ENCODE measurements around the gene IFT74. TPM values are rescaled to one million over a fixed set of nuclear protein-coding genes. Genes with fewer than 3 reads are reported as not detected.

IFT74 gene
- total and polyA plus RNA-seq, 9 of the 15 experiments (the other 6 are each of a cell fraction or from before 2014, with no cell fraction given): 6.1 to 13.2 (median 9.3) TPM

- TF ChIP-seq ZNF780A (CRISPR knock-in tag; IDR thresholded peaks at IDR 0.05) (no peak), NCOR1 (IDR thresholded peaks at IDR 0.05) (no peak), KDM4B (IDR thresholded peaks at IDR 0.05; ENCODE audit: borderline replicate concordance in 2 of 2, low read depth in 1 of 2) (no peak), ZNF3 (CRISPR knock-in tag; IDR thresholded peaks at IDR 0.05) (no peak)
Observed at GRCh38 chr9:26945591-26945990, 10.6 kb upstream of the IFT74 start (continued).

GRCh38 chr9:26946753-26947727 lies 9.2 kb upstream of the IFT74 start, which contains the start of gene PLAA:
PLAA (minus strand) TSS chr9:26947242; CDS start chr9:26947045, 197 bp downstream.
- in situ Hi-C loops (cut with MboI) (no loop called here), intact Hi-C loops (cut with micrococcal nuclease) (no loop called here)
- H2AFZ ChIP-seq (ENCODE audit: low read depth, low read length): peak within 1 kb of the TSS; percentile 91
- no peaks in the 10 kb centered on the region for H4K20me1 ChIP-seq (replicated peaks; ENCODE audit: control insufficient read depth, insufficient read depth, low read length)
- POLR2A ChIA-PET: interaction anchor here (1.3 kb wide), 1 partner anchor 9 kb away, joined by 6 read pairs; the partner anchor contains the start of gene IFT74
- no peaks in the 10 kb centered on the region for H3K9me3 ChIP-seq (replicated peaks; ENCODE audit: control insufficient read depth, insufficient read depth, low read depth, low read length)
- CTCF ChIA-PET (ENCODE audit: low intra/inter-chr PET ratio): no interaction called here
- no peak for FAIRE-seq
- H3K9me1 ChIP-seq (ENCODE audit: control insufficient read depth, insufficient read depth, low read length): no peaks in the 10 kb centered on the region
- 0 out of 3 replicates have a peak, but pooled peaks cover 5% of the 10 kb centered on the region for H3K36me3 ChIP-seq (ENCODE audit: control insufficient read depth, insufficient read depth, low read length)
- no peaks in the 10 kb centered on the region; a peak in 3 of 5 replicates for H3K4me1 ChIP-seq (replicated peaks in 1 of 2; ENCODE audit: control insufficient read depth in 2 of 2, insufficient read depth in 2 of 2, low read length in 2 of 2)
- H3K4me2 ChIP-seq (ENCODE audit: insufficient read depth, low read length): peak within 1 kb of the TSS; percentile 69
- peak within 1 kb of the TSS; percentile 85 to 95 for H3K9ac ChIP-seq (ENCODE audit: insufficient read depth in 1 of 2, low read depth in 2 of 2, low read length in 2 of 2)
- H3K27ac ChIP-seq (ENCODE audit: extremely low read depth, low read depth, low read length): peak within 1 kb of the TSS; percentile 96
- no TSS peak for BruUV-seq (replicated peaks)
- peak within 1 kb of the TSS; percentile 71 for H3K4me3 ChIP-seq
- DNase-seq (ENCODE audit: extremely low read depth in 1 of 4, low spot score in 3 of 4): peak; percentile 48 to 83 (median 60)
- 2% methylated on average over 9 of the region's 76 CpGs for WGBS (ENCODE audit: insufficient coverage, low coverage, missing lambda C conversion rate)
- H3K27me3 ChIP-seq (ENCODE audit: control insufficient read depth in 2 of 2, insufficient read depth in 2 of 2, low read length in 2 of 2): no peaks in the 10 kb centered on the region
- peaks cover 47% of the 10 kb centered on the region for H3K79me2 ChIP-seq (ENCODE audit: control insufficient read depth, insufficient read depth, low read length)
- peak; percentile 89 for ATAC-seq
- peak; percentile 97 for TF ChIP-seq ZSCAN29 (IDR thresholded peaks at IDR 0.05)
- peak in 1 of 2 experiments; percentile 38; a peak in 1 of 4 replicates for TF ChIP-seq HDAC1 (IDR thresholded peaks at IDR 0.05)
- TF ChIP-seq MTA1 (IDR thresholded peaks at IDR 0.05; ENCODE audit: borderline replicate concordance): peak; percentile 97
- TF ChIP-seq ZNF512 (tag; IDR thresholded peaks at IDR 0.05): no peak
- no peak for TF ChIP-seq ZBTB26 (CRISPR knock-in tag; IDR thresholded peaks at IDR 0.05)
- TF ChIP-seq RBM17 (IDR thresholded peaks at IDR 0.05; ENCODE audit: borderline replicate concordance, low read depth, low read length): no peak
- TF ChIP-seq E2F8 (IDR thresholded peaks at IDR 0.05; ENCODE audit: low read depth, partially characterized antibody): peak; percentile 61
- TF ChIP-seq E2F4 (CRISPR knock-in tag; IDR thresholded peaks at IDR 0.05; ENCODE audit: low read depth): peak; percentile 74; the same call in 1 of the 2 replicates
